Measurements from ENCODE around the gene TBCD.

The TBCD gene

GRCh38 chr17:82835766-82836512 is 84.1 kb downstream of the TBCD start:
- no peak for DNase-seq

GRCh38 chr17:82836823-82837357 is 85.0 kb downstream of the TBCD start:
- no peak for DNase-seq

DNA sequence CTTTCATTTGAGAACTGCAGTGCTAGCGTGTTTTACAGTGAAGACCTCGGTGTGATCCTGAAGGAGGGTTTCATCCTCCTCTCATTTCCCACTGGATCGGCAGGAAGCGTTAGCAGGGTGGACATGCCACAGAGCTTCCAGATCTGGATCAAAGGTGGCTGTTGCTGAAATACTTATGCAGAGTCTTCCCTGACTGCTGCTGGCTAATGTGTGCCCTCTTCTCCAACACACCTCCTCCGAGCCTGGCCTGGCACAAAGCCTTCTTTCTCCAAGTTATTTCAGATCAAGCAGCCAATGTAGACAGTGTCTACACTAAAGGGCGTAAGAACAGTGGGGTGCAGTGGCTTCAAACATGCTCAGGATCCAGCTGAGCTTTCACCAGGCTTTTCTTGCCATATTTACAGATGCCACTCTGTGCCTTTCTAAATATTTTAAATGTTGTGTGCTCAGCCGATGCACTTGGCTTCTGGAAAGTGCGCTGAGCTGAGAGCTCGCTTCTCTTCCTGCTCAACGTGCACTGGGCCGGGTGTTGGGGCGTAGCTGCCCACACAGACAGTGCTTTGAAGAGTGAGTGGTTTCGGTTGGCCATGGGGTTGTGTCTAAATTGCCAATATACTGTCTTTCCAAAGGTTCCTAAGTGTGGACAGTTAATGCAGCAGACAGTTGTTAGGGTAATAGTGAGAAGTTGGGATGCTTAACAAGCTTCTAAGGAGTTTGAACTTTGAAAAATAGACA is 85.9 kb downstream of the TBCD start:
- DNase-seq, result no peak

- DNase-seq, result no peak
Measured at GRCh38 chr17:82838386-82839063, 86.7 kb downstream of the TBCD start.

- DNase-seq, result no peak
Measured at GRCh38 chr17:82839617-82840292, 87.9 kb downstream of the TBCD start, which contains the start of gene ZNF750. Gene ZNF750 (minus strand): TSS chr17:82840022. CDS start chr17:82832454, 7,568 bp downstream.

- no peak for DNase-seq
Measured at GRCh38 chr17:82840431-82840831, 88.6 kb downstream of the TBCD start.

- no peak for DNase-seq
Measured at GRCh38 chr17:82841921-82842596, 90.2 kb downstream of the TBCD start.

DNA sequence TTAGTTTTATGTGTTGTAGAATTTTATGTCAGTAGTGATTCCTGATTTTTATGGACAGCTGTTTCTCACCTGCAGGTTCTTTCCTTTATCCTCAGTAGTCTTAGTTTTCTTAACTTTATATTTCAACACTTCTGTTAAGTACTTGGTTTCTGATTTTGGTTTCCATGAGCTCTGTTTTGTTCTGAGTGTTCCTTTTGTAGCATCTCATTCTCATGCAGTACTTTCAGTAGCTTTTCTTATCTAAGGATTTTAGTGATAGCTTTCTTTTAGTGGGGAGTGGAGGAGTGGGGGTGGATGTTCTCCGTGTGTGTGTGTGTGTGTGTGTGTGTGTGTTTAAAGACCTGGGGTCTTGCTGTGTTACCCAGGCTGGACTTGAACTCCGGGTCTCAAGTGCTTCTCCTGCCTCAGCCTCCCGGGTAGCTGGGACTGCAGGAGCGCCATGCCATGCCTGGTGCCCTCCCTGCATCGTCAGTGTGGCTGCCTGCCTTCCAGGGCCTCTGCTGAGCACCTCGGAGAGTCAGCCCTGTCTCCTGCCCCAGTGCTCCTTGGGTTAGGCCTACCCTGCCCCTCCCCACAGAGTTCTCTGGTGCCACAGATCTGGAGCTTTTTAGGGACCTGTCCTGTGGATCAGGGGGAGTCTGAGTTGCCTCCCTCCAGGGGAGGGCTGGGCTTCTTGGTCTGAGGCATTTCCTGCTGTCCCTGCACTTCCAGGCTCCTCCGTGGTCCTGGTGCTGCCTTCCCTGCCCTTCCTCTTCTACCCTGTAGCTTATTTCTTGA is 92.2 kb downstream of the TBCD start:
- no peak for DNase-seq

DNA sequence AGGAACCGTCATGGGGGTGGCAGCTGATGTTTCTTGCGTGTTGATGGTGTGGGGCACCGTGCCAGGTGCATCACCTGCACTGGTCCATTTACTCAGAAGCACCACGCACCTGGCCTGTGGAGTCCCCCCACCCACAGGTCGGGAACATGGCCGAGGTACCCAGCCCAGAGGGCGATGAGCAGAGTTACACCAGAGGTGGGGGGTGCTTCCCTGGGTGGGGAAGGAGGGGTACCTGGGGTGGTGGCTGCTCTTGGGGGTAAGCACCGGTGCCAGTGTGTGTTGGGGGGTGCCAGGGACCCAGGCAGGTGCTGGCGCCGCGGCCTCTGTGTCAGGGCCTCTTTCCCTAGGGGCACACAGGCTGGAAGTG is 92.9 kb downstream of the TBCD start:
- no peak for DNase-seq

- no peak for DNase-seq
Measured at GRCh38 chr17:82845163-82845807, 93.4 kb downstream of the TBCD start.

- no peak for DNase-seq
Measured at GRCh38 chr17:82846061-82846691, 94.3 kb downstream of the TBCD start.

DNA sequence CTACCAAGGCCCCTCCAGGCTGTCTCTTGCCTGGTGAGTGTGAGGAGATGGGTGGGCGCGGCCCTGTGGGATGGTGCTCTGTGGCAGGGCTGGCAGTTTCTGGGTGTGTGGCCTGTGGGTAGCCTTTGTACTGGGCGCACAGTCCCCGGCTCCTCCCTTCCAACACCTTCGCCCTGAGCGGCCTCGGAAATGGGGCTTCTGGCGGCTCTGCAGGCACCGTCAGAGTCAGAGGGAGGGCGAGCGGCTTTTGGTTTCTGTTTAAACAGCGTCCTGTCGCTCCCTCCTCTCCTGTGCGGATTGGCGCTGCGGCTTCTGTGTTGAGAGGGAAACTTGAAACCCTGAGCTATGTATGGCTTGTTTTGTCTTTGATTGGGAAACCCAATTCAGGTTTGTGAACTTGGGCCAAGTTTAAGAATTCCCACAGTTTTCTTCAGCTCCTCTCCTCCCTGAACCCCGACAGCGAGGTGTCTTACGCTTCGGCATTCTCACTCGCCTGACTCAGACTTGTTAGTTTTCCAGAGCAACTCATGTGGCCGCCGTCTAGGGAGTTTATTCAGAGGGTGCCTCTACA is 96.2 kb downstream of the TBCD start:
- peak; percentile 52 for DNase-seq

GRCh38 chr17:82849076-82849945 is 97.4 kb downstream of the TBCD start:
- DNase-seq, result no peak

GRCh38 chr17:82851381-82851780 is 99.5 kb downstream of the TBCD start:
- DNase-seq, result no peak

- DNase-seq, result no peak
Measured at GRCh38 chr17:82854226-82854625, 102.4 kb downstream of the TBCD start.

GRCh38 chr17:82856361-82856760 is 104.5 kb downstream of the TBCD start:
- no peak for DNase-seq

DNA sequence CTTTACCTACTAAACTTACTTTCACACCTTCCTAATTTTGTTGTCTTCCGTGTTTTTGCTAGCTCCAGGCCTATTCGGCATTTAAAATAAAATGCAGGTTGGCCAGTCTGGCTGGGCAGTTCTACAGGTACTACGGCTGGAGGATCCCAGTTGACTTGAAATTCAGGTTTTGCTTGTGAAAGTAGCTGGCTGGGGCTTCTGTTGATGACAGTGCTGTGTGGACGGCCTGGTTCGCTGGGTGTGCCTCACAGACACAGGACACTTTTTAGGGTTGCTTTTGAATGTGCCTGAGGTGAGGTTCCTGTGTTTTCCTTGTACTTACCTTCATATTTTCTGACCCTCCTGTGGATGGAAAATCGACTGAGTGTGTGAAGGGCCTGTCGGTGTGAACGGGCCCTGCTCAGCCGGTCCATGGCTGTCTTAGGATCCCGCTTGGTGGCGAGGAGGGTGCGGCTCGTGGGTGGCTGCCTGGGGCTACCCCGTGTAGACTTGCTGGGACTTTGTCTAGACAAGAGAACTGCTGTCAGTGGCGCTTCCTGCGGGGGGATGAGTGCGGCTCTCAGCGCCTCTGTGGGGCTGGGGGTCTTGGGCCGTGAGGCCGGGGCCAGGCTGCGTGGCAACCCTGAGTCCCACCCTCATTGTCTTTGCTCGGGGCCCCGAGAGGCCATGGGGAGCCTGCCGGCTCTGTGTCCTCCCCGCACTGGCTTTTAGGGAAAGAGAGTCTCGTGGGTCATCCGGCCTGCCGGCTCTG is 106.7 kb downstream of the TBCD start:
- no peak for DNase-seq

Data from activated CD4-positive, alpha-beta T cell treated with anti-CD3 and anti-CD28 coated beads for 48 hours (primary cell).